Stomach (tissue), 9 donors: ENCODE data around the gene RIMBP2. TPM values are rescaled to one million over a fixed set of nuclear protein-coding genes. Genes with fewer than 3 reads are reported as not detected.
A peak's percentile ranks its signal among the peaks of the same experiment; 100 is the strongest.

Experiments
- DNase-seq, 2 donors: peaks; one replicate each; pipeline versions ENCODE4 v3.0.0 to v3.0.0-alpha.2; 2013 to 2019
- H3K27ac ChIP-seq, 5 donors: fragments of 200-600 bp in 4 of 5; sonication (generic) in 4 of 5; one replicate each; pipeline ENCODE4 v1.5.1; 2013 to 2019; ENCODE audit warnings: mild to moderate bottlenecking in 1 of 5, moderate library complexity in 1 of 5
- H3K27me3 ChIP-seq, 3 donors: fragments of 200-600 bp; sonication (generic); one replicate each; pipeline ENCODE4 v1.5.1; 2017 to 2019; ENCODE audit warnings: mixed run types in 1 of 3
- H3K36me3 ChIP-seq, 4 donors: fragments of 200-600 bp; sonication (generic); 1 replicate in 3 of 4; 2 replicates in 1 of 4; pipeline ENCODE4 v1.5.1; 2016 to 2019
- H3K4me1 ChIP-seq, 4 donors: fragments of 200-600 bp; sonication (generic); one replicate each; pipeline ENCODE4 v1.5.1; 2016 to 2019
- H3K4me3 ChIP-seq, 4 donors: fragments of 200-600 bp; sonication (generic) in 3 of 4; one replicate each; pipeline ENCODE4 v1.5.1; 2016 to 2019; ENCODE audit warnings: mild to moderate bottlenecking in 1 of 4
- H3K9me3 ChIP-seq, 4 donors: fragments of 200-600 bp; sonication (generic); one replicate each; pipeline ENCODE4 v1.5.1; 2016 to 2019
- CTCF ChIP-seq, 7 experiments: fragments of 450-650 bp in 4 of 7; fragments of 200-600 bp in 3 of 7; sonication (generic) in 3 of 7; IDR thresholded peaks; one replicate each; pipeline ENCODE4 v1.5.1; 2016 to 2019; ENCODE audit warnings: antibody characterized with exemption in 7 of 7, control low read depth in 2 of 7, mild to moderate bottlenecking in 1 of 7
- EP300 ChIP-seq: sonication (generic); formaldehyde crosslinking; IDR thresholded peaks from one replicate; pipeline ENCODE4 v1.6.1; 2017; ENCODE audit warnings: antibody characterized with exemption
- POLR2A ChIP-seq, 4 donors: fragments of 450-650 bp; IDR thresholded peaks; one replicate each; pipeline ENCODE4 v1.6.1; 2016; ENCODE audit warnings: antibody characterized with exemption in 4 of 4, control low read depth in 2 of 4, mild to moderate bottlenecking in 1 of 4, moderate library complexity in 1 of 4
- POLR2AphosphoS5 ChIP-seq, 3 donors: sonication (generic); formaldehyde crosslinking; IDR thresholded peaks; one replicate each; pipeline ENCODE4 v1.6.1; 2016; ENCODE audit warnings: antibody characterized with exemption in 3 of 3
- WGBS, 5 donors: extraction: QIAGEN DNeasy Blood & Tissue Kit in 3 of 5; methylation state at CpG; one replicate each; pipeline versions ENCODE4 v1.1.5 to v1.1.7; 2013 to 2018; 5-methylcytosine and 5-hydroxymethylcytosine counted together
- intact Hi-C: fragments of 100-400 bp; cut with DNase I; formaldehyde crosslinking; loops from one replicate; pipeline ENCODE4 v1.15.1; 2023; ENCODE audit warnings: low total_unique reads
- polyA plus RNA-seq, 3 donors: library from polyadenylated mRNA; stranded (reverse); fragments of 200-250 nt; gene quantifications; one replicate each; pipeline ENCODE4 v1.2.3, GENCODE V29; 2013
- total RNA-seq, 5 donors: library from RNA; depleted of rRNA; stranded (reverse); fragments of >200 nt; gene quantifications; one replicate each; pipeline versions ENCODE4 v1.1.0 to v1.2.3, GENCODE V29; 2014 to 2016
- donor health status: healthy with polysubstance abuse.
- donor health status: Bipolar disorder and iron deficiency.
- donor health status: healthy.

Gene RIMBP2
- total and polyA plus RNA-seq, 8 donors, result 0.75 to 44.6 (median 5.6) TPM

GRCh38 chr12:130764073-130764472 lies 48.0 kb upstream of the RIMBP2 start:
- Histone ChIP-seq H3K9me3 (no peaks in the 10 kb centered on the region), H3K4me3 (no peak overlapping the region), H3K27me3 (peaks cover 0 to 47% (median 15%) of the 10 kb centered on the region in 3 donors), H3K27ac (no peak overlapping the region), H3K4me1 (no peaks in the 10 kb centered on the region), H3K36me3 (no peaks in the 10 kb centered on the region)
- peak in 1 of 2 donors; percentile 22 for DNase-seq
- 88 to 99% (median 95%) methylated on average over 4 of the region's 4 CpGs for WGBS, 5 donors
- intact Hi-C loops, result no loop called here
- TF ChIP-seq POLR2A (IDR thresholded peaks at IDR 0.05) (no peak), POLR2AphosphoS5 (IDR thresholded peaks at IDR 0.05) (no peak), CTCF (IDR thresholded peaks at IDR 0.05) (no peak), EP300 (no peak)

DNA sequence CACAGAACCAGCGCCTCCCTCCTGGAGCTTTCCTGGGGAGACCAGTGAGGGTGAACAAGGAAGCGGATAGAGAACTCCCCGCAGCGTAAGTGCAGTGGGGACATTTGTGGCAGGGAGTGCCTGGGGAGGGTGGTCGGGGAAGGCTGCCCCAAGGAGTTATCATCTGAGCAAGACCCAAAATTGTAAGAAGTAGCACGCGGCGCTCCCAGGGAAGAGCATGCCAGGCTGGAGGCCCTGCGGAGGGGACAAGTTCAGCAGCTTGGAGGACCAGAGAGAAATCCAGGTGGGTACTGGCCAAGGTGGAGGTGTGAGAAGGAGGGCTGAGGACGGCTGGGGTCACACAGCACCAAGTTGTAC lies 46.2 kb upstream of the RIMBP2 start:
- no peak for DNase-seq
- intact Hi-C loops, result no loop called here
- no peaks in the 10 kb centered on the region for H3K4me1 ChIP-seq
- WGBS, 5 donors, result 56 to 77% (median 64%) methylated on average over 10 of the region's 10 CpGs
- TF ChIP-seq POLR2A (IDR thresholded peaks at IDR 0.05), result no peak
- no peak for TF ChIP-seq POLR2AphosphoS5 (IDR thresholded peaks at IDR 0.05)
- TF ChIP-seq CTCF (IDR thresholded peaks at IDR 0.05), result no peak
- H3K4me3 ChIP-seq, result no peak overlapping the region
- H3K9me3 ChIP-seq, result no peaks in the 10 kb centered on the region
- H3K27me3 ChIP-seq, result peaks cover 0 to 47% (median 15%) of the 10 kb centered on the region in 3 donors
- H3K27ac ChIP-seq, result no peak overlapping the region
- H3K36me3 ChIP-seq, result no peaks in the 10 kb centered on the region

DNA sequence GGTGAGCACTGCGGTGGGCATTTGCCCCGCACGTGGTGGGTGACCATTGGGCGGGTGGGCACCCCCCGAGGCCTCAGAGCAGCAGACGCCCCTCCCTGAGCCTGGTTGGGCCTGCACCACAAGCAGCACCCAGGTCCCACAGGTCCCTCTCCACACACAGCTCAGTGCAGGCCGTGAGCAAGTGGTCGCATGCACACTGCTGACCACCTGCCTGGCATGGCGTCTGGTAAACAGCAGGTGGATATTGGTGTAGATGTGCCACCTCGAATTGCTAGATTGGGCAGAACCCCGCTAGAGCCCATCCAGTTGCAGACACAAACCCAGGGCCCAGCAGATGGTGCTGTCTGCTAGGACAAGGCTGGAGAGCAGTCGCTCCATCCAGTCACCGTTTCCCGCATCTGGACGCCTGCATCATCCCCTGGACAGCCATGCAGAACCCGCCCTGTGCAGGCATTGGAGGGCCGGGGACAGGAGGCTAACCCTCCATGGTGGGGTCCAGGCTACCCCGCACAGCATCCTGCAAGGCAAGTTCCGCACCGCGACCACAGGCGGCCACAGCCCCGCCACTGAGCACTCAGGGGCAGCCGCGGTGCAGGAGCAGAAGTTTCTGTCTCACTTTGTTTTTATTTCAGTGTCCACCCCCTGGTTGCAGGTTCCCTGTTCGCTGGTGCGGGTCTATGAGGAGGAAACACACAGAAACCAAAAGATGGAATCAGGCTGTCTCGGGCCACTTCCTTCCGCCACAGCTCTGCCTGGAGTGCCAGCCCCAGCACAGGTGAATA lies 45.6 kb upstream of the RIMBP2 start:
- H3K4me1 ChIP-seq, result no peaks in the 10 kb centered on the region
- intact Hi-C loops, result no loop called here
- H3K27me3 ChIP-seq, result peaks cover 0 to 41% (median 15%) of the 10 kb centered on the region in 3 donors
- peak in 1 of 2 donors; percentile 72 for DNase-seq
- TF ChIP-seq EP300 (no peak), POLR2AphosphoS5 (IDR thresholded peaks at IDR 0.05) (no peak), CTCF (IDR thresholded peaks at IDR 0.05) (peak in 1 of 7 experiments; percentile 25), POLR2A (IDR thresholded peaks at IDR 0.05) (no peak)
- H3K4me3 ChIP-seq, result no peak overlapping the region
- 29 to 45% (median 38%) methylated on average over 24 to 29 of the region's 29 CpGs for WGBS, 5 donors
- H3K9me3 ChIP-seq, result no peaks in the 10 kb centered on the region
- no peaks in the 10 kb centered on the region for H3K36me3 ChIP-seq
- H3K27ac ChIP-seq, result no peak overlapping the region

- DNase-seq, result no peak
- intact Hi-C loops, result no loop called here
- H3K4me3 ChIP-seq, result no peak overlapping the region
- peaks cover 0 to 27% (median 0%) of the 10 kb centered on the region in 3 donors for H3K27me3 ChIP-seq
- 87 to 91% (median 89%) methylated on average over 3 of the region's 3 CpGs for WGBS, 5 donors
- no peak for TF ChIP-seq EP300
- no peak for TF ChIP-seq POLR2A (IDR thresholded peaks at IDR 0.05)
- no peak for TF ChIP-seq CTCF (IDR thresholded peaks at IDR 0.05)
- no peak for TF ChIP-seq POLR2AphosphoS5 (IDR thresholded peaks at IDR 0.05)
- no peak overlapping the region for H3K27ac ChIP-seq
- peaks cover 0 to 11% (median 0%) of the 10 kb centered on the region in 4 donors for H3K9me3 ChIP-seq
- no peaks in the 10 kb centered on the region for H3K4me1 ChIP-seq
- no peaks in the 10 kb centered on the region for H3K36me3 ChIP-seq
Observed at GRCh38 chr12:130754234-130754901, 38.3 kb upstream of the RIMBP2 start.
